Fibroblast of lung (primary cell): Measurements from ENCODE around the gene INO80C. TPM values are rescaled to one million over a fixed set of nuclear protein-coding genes. Genes with fewer than 3 reads are reported as not detected.
A peak's percentile ranks its signal among the peaks of the same experiment; 100 is the strongest.

Experiments used
- DNase-seq, 2 donors: peaks; one replicate each; pipeline versions ENCODE4 v3.0.0 to v3.0.0-alpha.2; 2010; ENCODE audit warnings: low read depth in 2 of 2
- H2AFZ ChIP-seq: 2 replicates; pipeline ENCODE4 v1.5.1; 2012; ENCODE audit warnings: low read length, control low read depth, inconsistent platforms
- H3K27ac ChIP-seq: 2 replicates; pipeline ENCODE4 v1.5.1; 2011; ENCODE audit warnings: low read length, control low read depth; ENCODE audit not compliant: insufficient read depth
- H3K27me3 ChIP-seq: 2 replicates; pipeline ENCODE4 v1.5.1; 2011; ENCODE audit warnings: mild to moderate bottlenecking, low read length; ENCODE audit not compliant: control insufficient read depth, insufficient read depth
- H3K36me3 ChIP-seq: 2 replicates; pipeline ENCODE4 v1.5.1; 2011; ENCODE audit warnings: low read length; ENCODE audit not compliant: control insufficient read depth, insufficient read depth
- H3K4me1 ChIP-seq: 2 replicates; pipeline ENCODE4 v1.5.1; 2011; ENCODE audit warnings: low read length; ENCODE audit not compliant: control insufficient read depth, insufficient read depth; ENCODE audit errors: extremely low read depth
- H3K4me2 ChIP-seq: 2 replicates; pipeline ENCODE4 v1.5.1; 2011; ENCODE audit warnings: low read length, control low read depth; ENCODE audit not compliant: insufficient read depth; ENCODE audit errors: extremely low read depth
- H3K4me3 ChIP-seq, 4 experiments: fragments of 200-600 bp in 1 of 4; sonication (generic) in 1 of 4; replicated peaks in 1 of 4; 2 replicates each; pipeline ENCODE4 v1.5.1; 2011 to 2016; ENCODE audit warnings: low read length in 4 of 4, low read depth in 3 of 4, mild to moderate bottlenecking in 3 of 4, control low read depth in 2 of 4, inconsistent platforms in 1 of 4, mixed read lengths in 1 of 4; ENCODE audit not compliant: insufficient read depth in 1 of 4; ENCODE audit errors: control extremely low read depth in 1 of 4
- H3K79me2 ChIP-seq: 2 replicates; pipeline ENCODE4 v1.5.1; 2012; ENCODE audit warnings: mild to moderate bottlenecking, low read length, inconsistent platforms; ENCODE audit not compliant: control insufficient read depth, insufficient read depth
- H3K9ac ChIP-seq: 2 replicates; pipeline ENCODE4 v1.5.1; 2011; ENCODE audit warnings: mild to moderate bottlenecking, low read length, control low read depth; ENCODE audit not compliant: insufficient read depth
- H3K9me3 ChIP-seq: 2 replicates; pipeline ENCODE4 v1.5.1; 2012; ENCODE audit warnings: low read depth, low read length; ENCODE audit not compliant: control insufficient read depth, insufficient read depth
- H4K20me1 ChIP-seq: 2 replicates; pipeline ENCODE4 v1.5.1; 2011; ENCODE audit warnings: low read length; ENCODE audit not compliant: control insufficient read depth, insufficient read depth; ENCODE audit errors: extremely low read depth
- CTCF ChIP-seq, 2 donors: IDR thresholded peaks in 1 of 2; conservative IDR thresholded peaks in 1 of 2; 1 replicate in 1 of 2; 2 replicates in 1 of 2; pipeline ENCODE4 v1.5.1; 2011 to 2012; ENCODE audit warnings: low read length in 2 of 2, control low read depth in 1 of 2, inconsistent platforms in 1 of 2, low read depth in 1 of 2, mild to moderate bottlenecking in 1 of 2
- EZH2 ChIP-seq: IDR thresholded peaks from 2 replicates; pipeline ENCODE4 v1.5.1; 2012; ENCODE audit warnings: low read length, control low read depth, mild to moderate bottlenecking; ENCODE audit errors: missing control alignments
- polyA plus RNA-seq, 2 donors: library from polyadenylated mRNA; depleted of rRNA in 1 of 2; stranded (reverse) in 1 of 2; unstranded in 1 of 2; fragments of >200 nt; gene quantifications; 2 replicates each; pipeline ENCODE4 v1.2.1, GENCODE V29; 2011 to 2012; ENCODE audit warnings: missing spikeins in 1 of 2
- total RNA-seq: library from RNA; depleted of rRNA; stranded (reverse); fragments of >200 nt; gene quantifications from 2 replicates; pipeline ENCODE4 v1.2.1, GENCODE V29; 2014

Gene INO80C
- total and polyA plus RNA-seq, 2 donors (not counting 1 experiment from before 2014, with no cell fraction given) = 3.1 to 9.4 TPM

GRCh38 chr18:35485852-35486251, 11.9 kb downstream of the INO80C start:
- TF ChIP-seq CTCF (conservative IDR thresholded peaks at IDR 0.05 in 1 of 2, IDR thresholded peaks at IDR 0.05 in 1 of 2; ENCODE audit: low read depth in 1 of 2, low read length in 2 of 2) = no peak
- no peak for TF ChIP-seq EZH2
- H3K79me2 ChIP-seq = no peaks in the 10 kb centered on the region
- no peaks in the 10 kb centered on the region for H3K27me3 ChIP-seq

GRCh38 chr18:35484034-35484433, 13.7 kb downstream of the INO80C start:
- Histone ChIP-seq H3K27ac (no peak overlapping the region), H3K4me2 (no peak overlapping the region), H4K20me1 (no peaks in the 10 kb centered on the region), H3K9ac (no peak overlapping the region), H3K27me3 (no peaks in the 10 kb centered on the region), H3K36me3 (no peaks in the 10 kb centered on the region), H3K4me3 (no peak overlapping the region), H3K4me1 (peaks cover 5% of the 10 kb centered on the region), H3K9me3 (no peaks in the 10 kb centered on the region), H3K79me2 (no peaks in the 10 kb centered on the region), H2AFZ (no peak overlapping the region)
- DNase-seq = no peak
- TF ChIP-seq EZH2 (no peak), CTCF (conservative IDR thresholded peaks at IDR 0.05 in 1 of 2, IDR thresholded peaks at IDR 0.05 in 1 of 2; ENCODE audit: low read depth in 1 of 2, low read length in 2 of 2) (no peak)

More at GRCh38 chr18:35485852-35486251, 11.9 kb downstream of the INO80C start:
- Histone ChIP-seq H4K20me1 (no peaks in the 10 kb centered on the region), H2AFZ (no peak overlapping the region), H3K4me2 (no peak overlapping the region), H3K4me1 (no peaks in the 10 kb centered on the region), H3K9me3 (no peaks in the 10 kb centered on the region), H3K36me3 (no peaks in the 10 kb centered on the region), H3K9ac (no peak overlapping the region), H3K27ac (no peak overlapping the region), H3K4me3 (no peak overlapping the region)
- DNase-seq = no peak

GRCh38 chr18:35481960-35482366, 15.8 kb downstream of the INO80C start:
- no peak overlapping the region for H2AFZ ChIP-seq
- H3K4me1 ChIP-seq = peaks cover 12% of the 10 kb centered on the region
- no peak overlapping the region for H3K27ac ChIP-seq
- no peaks in the 10 kb centered on the region for H3K36me3 ChIP-seq
- no peak overlapping the region for H3K4me3 ChIP-seq
- TF ChIP-seq CTCF (conservative IDR thresholded peaks at IDR 0.05 in 1 of 2, IDR thresholded peaks at IDR 0.05 in 1 of 2; ENCODE audit: low read depth in 1 of 2, low read length in 2 of 2) (no peak), EZH2 (no peak)
- H3K9ac ChIP-seq = no peak overlapping the region
- no peaks in the 10 kb centered on the region for H3K79me2 ChIP-seq
- no peaks in the 10 kb centered on the region for H3K9me3 ChIP-seq
- DNase-seq = peak in 1 of 2 donors; percentile 39
- H3K27me3 ChIP-seq = no peaks in the 10 kb centered on the region
- no peak overlapping the region for H3K4me2 ChIP-seq
- no peaks in the 10 kb centered on the region for H4K20me1 ChIP-seq
